H1 (cell line): Measurements from ENCODE around the gene GGA1. TPM values are rescaled to one million over a fixed set of nuclear protein-coding genes. Genes with fewer than 3 reads are reported as not detected.

Experiments used
- CTCF ChIA-PET: fragments of 300-600 bp; sonication (Branson Sonifier 250); formaldehyde crosslinking; loops from one replicate; lab custom pipeline; 2021; ENCODE audit not compliant: partially characterized antibody; lab: Charles Lee
- POLR2A ChIA-PET: fragments of 300-600 bp; sonication (Branson Sonifier 250); formaldehyde crosslinking; loops from one replicate; lab custom pipeline; 2021; ENCODE audit warnings: inconsistent platforms; ENCODE audit not compliant: partially characterized antibody; lab: Charles Lee
- DNase-seq, 2 experiments: peaks; one replicate each; pipeline versions ENCODE4 v3.0.0 to v3.0.0-alpha.2; 2010 to 2022; ENCODE audit warnings: low spot score in 2 of 2, low read depth in 1 of 2, mixed read lengths in 1 of 2
- FAIRE-seq: peaks from 2 replicates; lab custom pipeline; 2011; peaks lifted over from hg19 to GRCh38; lab: Jason Lieb, UNC
- H2AFZ ChIP-seq: 2 replicates; pipeline ENCODE4 v1.8.1; 2012; ENCODE audit warnings: low read length, inconsistent platforms
- H2AK5ac ChIP-seq: 2 replicates; pipeline ENCODE4 v1.6.1; 2013; ENCODE audit warnings: low read depth, low read length
- H2BK120ac ChIP-seq: replicated peaks from 2 replicates; pipeline ENCODE3; 2013; ENCODE audit warnings: low read depth, low read length, inconsistent platforms
- H2BK12ac ChIP-seq: 2 replicates; pipeline ENCODE4 v1.6.1; 2013; ENCODE audit warnings: low read depth, low read length
- H2BK15ac ChIP-seq: 2 replicates; pipeline ENCODE4 v1.6.1; 2013; ENCODE audit warnings: low read length
- H2BK20ac ChIP-seq: 2 replicates; pipeline ENCODE4 v1.6.1; 2013; ENCODE audit warnings: low read length
- H2BK5ac ChIP-seq: 2 replicates; pipeline ENCODE4 v1.6.1; 2013; ENCODE audit warnings: low read depth, low read length
- H3K14ac ChIP-seq: 2 replicates; pipeline ENCODE4 v1.6.1; 2013; ENCODE audit warnings: inconsistent platforms; ENCODE audit not compliant: insufficient read length
- H3K18ac ChIP-seq: 2 replicates; pipeline ENCODE4 v1.6.1; 2013; ENCODE audit warnings: low read length; ENCODE audit errors: extremely low read depth
- H3K23ac ChIP-seq: 2 replicates; pipeline ENCODE4 v1.6.1; 2013; ENCODE audit warnings: inconsistent platforms; ENCODE audit not compliant: insufficient read length
- H3K23me2 ChIP-seq: 2 replicates; pipeline ENCODE4 v1.6.1; 2013; ENCODE audit warnings: low read depth, low read length
- H3K27ac ChIP-seq: 2 replicates; pipeline ENCODE4 v1.6.1; 2011; ENCODE audit warnings: low read depth, low read length, inconsistent platforms
- H3K27me3 ChIP-seq, 4 experiments: replicated peaks in 1 of 4; 1 replicate in 1 of 4; 2 replicates in 3 of 4; pipeline versions ENCODE4 v1.6.1 to v1.8.1; 2011 to 2013; ENCODE audit warnings: low read length in 3 of 4, mild to moderate bottlenecking in 3 of 4, inconsistent platforms in 2 of 4, mixed read lengths in 2 of 4, moderate library complexity in 1 of 4; ENCODE audit not compliant: control insufficient read depth in 3 of 4, insufficient read depth in 3 of 4; ENCODE audit errors: extremely low read depth in 1 of 4
- H3K36me3 ChIP-seq, 4 experiments: 2 replicates each; pipeline versions ENCODE4 v1.6.1 to v1.8.1; 2011 to 2013; ENCODE audit warnings: mild to moderate bottlenecking in 4 of 4, low read length in 3 of 4, moderate library complexity in 2 of 4, control low read depth in 1 of 4, inconsistent platforms in 1 of 4; ENCODE audit not compliant: insufficient read depth in 4 of 4, control insufficient read depth in 2 of 4
- H3K4ac ChIP-seq: replicated peaks from 2 replicates; pipeline ENCODE3; 2013; ENCODE audit warnings: low read length, low read depth, mixed read lengths, inconsistent platforms; ENCODE audit not compliant: insufficient read length
- H3K4me1 ChIP-seq, 4 experiments: replicated peaks in 1 of 4; 1 replicate in 1 of 4; 2 replicates in 3 of 4; pipeline versions ENCODE4 v1.6.1 to v1.8.1; 2011 to 2013; ENCODE audit warnings: low read length in 3 of 4, inconsistent platforms in 2 of 4, mixed read lengths in 1 of 4; ENCODE audit not compliant: insufficient read depth in 4 of 4, control insufficient read depth in 3 of 4
- H3K4me2 ChIP-seq, 2 experiments: 2 replicates each; pipeline versions ENCODE4 v1.6.1 to v1.8.1; 2011 to 2013; ENCODE audit warnings: low read depth in 2 of 2, low read length in 2 of 2, control low read depth in 1 of 2, inconsistent platforms in 1 of 2, mild to moderate bottlenecking in 1 of 2; ENCODE audit not compliant: insufficient read depth in 1 of 2
- H3K4me3 ChIP-seq, 4 experiments: fragments of 200-600, 300-600 bp in 1 of 4; sonication (generic), shearing (Covaris generic), sonication (Bioruptor Twin) in 1 of 4; 2 replicates each; pipeline versions ENCODE4 v1.5.1 to v1.8.1; 2011 to 2016; ENCODE audit warnings: low read length in 4 of 4, low read depth in 3 of 4, control low read depth in 2 of 4, inconsistent platforms in 2 of 4, mild to moderate bottlenecking in 2 of 4, mixed read lengths in 1 of 4, moderate library complexity in 1 of 4; ENCODE audit not compliant: insufficient read depth in 2 of 4; ENCODE audit errors: extremely low read depth in 1 of 4
- H3K56ac ChIP-seq: replicated peaks from 2 replicates; pipeline ENCODE3; 2013; ENCODE audit warnings: low read depth, mild to moderate bottlenecking, mixed read lengths, low read length, inconsistent platforms; ENCODE audit not compliant: insufficient read length
- H3K79me1 ChIP-seq: 2 replicates; pipeline ENCODE4 v1.6.1; 2013; ENCODE audit warnings: low read depth, low read length, control low read depth
- H3K79me2 ChIP-seq, 2 experiments: 2 replicates each; pipeline versions ENCODE4 v1.6.1 to v1.8.1; 2012 to 2013; ENCODE audit warnings: low read length in 2 of 2, mild to moderate bottlenecking in 2 of 2, inconsistent platforms in 1 of 2; ENCODE audit not compliant: insufficient read depth in 2 of 2, control insufficient read depth in 1 of 2
- H3K9ac ChIP-seq, 4 experiments: replicated peaks in 1 of 4; 1 replicate in 1 of 4; 2 replicates in 3 of 4; pipeline versions ENCODE4 v1.6.1 to v1.8.1; 2011 to 2013; ENCODE audit warnings: low read depth in 3 of 4, low read length in 3 of 4, control low read depth in 2 of 4, mild to moderate bottlenecking in 2 of 4, moderate library complexity in 2 of 4, inconsistent platforms in 1 of 4; ENCODE audit errors: extremely low read depth in 1 of 4
- H3K9me3 ChIP-seq, 2 experiments: 2 replicates each; pipeline versions ENCODE4 v1.6.1 to v1.8.1; 2012 to 2013; ENCODE audit warnings: mild to moderate bottlenecking in 2 of 2, moderate library complexity in 2 of 2, control low read depth in 1 of 2, inconsistent platforms in 1 of 2, low read depth in 1 of 2, low read length in 1 of 2, mixed read lengths in 1 of 2; ENCODE audit not compliant: insufficient read depth in 2 of 2
- H4K20me1 ChIP-seq, 2 experiments: replicated peaks in 1 of 2; 2 replicates each; pipeline versions ENCODE3 to v1.8.1; 2011 to 2013; ENCODE audit warnings: inconsistent platforms in 2 of 2, low read length in 2 of 2, mild to moderate bottlenecking in 1 of 2; ENCODE audit not compliant: insufficient read depth in 2 of 2, control insufficient read depth in 1 of 2
- H4K5ac ChIP-seq: 2 replicates; pipeline ENCODE4 v1.6.1; 2013; ENCODE audit warnings: low read length, low read depth, mixed read lengths, inconsistent platforms; ENCODE audit not compliant: insufficient read length
- H4K8ac ChIP-seq: 2 replicates; pipeline ENCODE4 v1.8.0; 2013; ENCODE audit warnings: mild to moderate bottlenecking, moderate library complexity, low read length, inconsistent platforms; ENCODE audit not compliant: insufficient read depth; ENCODE audit errors: extremely low read depth
- H4K91ac ChIP-seq: replicated peaks from 2 replicates; pipeline ENCODE3; 2013; ENCODE audit warnings: low read length, mixed read lengths, inconsistent platforms; ENCODE audit not compliant: insufficient read length
- CTBP2 ChIP-seq: IDR thresholded peaks from 2 replicates; pipeline ENCODE4 v1.7.0; 2011; ENCODE audit warnings: borderline replicate concordance, mild to moderate bottlenecking, moderate library complexity, mixed read lengths, low read length; ENCODE audit not compliant: insufficient read depth, insufficient read length
- FOSL1 ChIP-seq: IDR thresholded peaks from 2 replicates; pipeline ENCODE4 v1.6.1; 2011; ENCODE audit warnings: mild to moderate bottlenecking, low read depth, low read length, moderate library complexity; ENCODE audit not compliant: insufficient read depth
- HDAC2 ChIP-seq, 2 experiments: fragments of 300-600 bp in 1 of 2; sonication (generic) in 1 of 2; IDR thresholded peaks; 2 replicates each; pipeline ENCODE4 v1.6.1; 2011 to 2012; ENCODE audit warnings: low read depth in 2 of 2, low read length in 2 of 2, mild to moderate bottlenecking in 2 of 2, moderate library complexity in 2 of 2, borderline replicate concordance in 1 of 2, inconsistent platforms in 1 of 2
- MAFK ChIP-seq: IDR thresholded peaks from 2 replicates; pipeline ENCODE4 v1.6.1; 2012; ENCODE audit warnings: low read depth, mild to moderate bottlenecking, improper control_type of control experiment, low read length
- PHF8 ChIP-seq: fragments of 200-600 bp; sonication (generic); conservative IDR thresholded peaks from 2 replicates; pipeline ENCODE4 v1.7.1; 2012; ENCODE audit warnings: low read depth, mild to moderate bottlenecking, inconsistent platforms, low read length, moderate library complexity
- RFX5 ChIP-seq: IDR thresholded peaks from 2 replicates; pipeline ENCODE4 v1.6.1; 2011; ENCODE audit warnings: low read depth, low read length, improper control_type of control experiment, borderline replicate concordance
- SAP30 ChIP-seq: fragments of 300-600 bp; sonication (generic); IDR thresholded peaks from 2 replicates; pipeline ENCODE4 v1.7.1; 2012; ENCODE audit warnings: low read length, moderate library complexity, mild to moderate bottlenecking, inconsistent platforms; ENCODE audit not compliant: insufficient read depth, insufficient replicate concordance
- SRF ChIP-seq: IDR thresholded peaks from 2 replicates; pipeline ENCODE4 v1.6.1; 2011; ENCODE audit warnings: mild to moderate bottlenecking, low read depth, low read length, moderate library complexity
- ZNF274 ChIP-seq: IDR thresholded peaks from 2 replicates; pipeline ENCODE4 v1.7.0; 2012; ENCODE audit warnings: low read length, borderline replicate concordance; ENCODE audit errors: extremely low read depth
- WGBS, 2 experiments: shearing (Covaris generic) in 1 of 2; methylation state at CpG; one replicate each; pipeline versions ENCODE4 v1.1.6 to v1.1.7; 2013 to 2015; ENCODE audit warnings: low lambda C conversion rate in 2 of 2, mixed read lengths in 2 of 2, inconsistent platforms in 1 of 2, low coverage in 1 of 2, missing lambda C conversion rate in 1 of 2; ENCODE audit not compliant: insufficient replicate concordance in 2 of 2, insufficient coverage in 1 of 2, insufficient read length in 1 of 2; ENCODE audit errors: extremely low coverage in 1 of 2, missing lambda C conversion rate in 1 of 2; 5-methylcytosine and 5-hydroxymethylcytosine counted together
- polyA plus RNA-seq, 7 experiments: library from polyadenylated mRNA; depleted of rRNA in 3 of 7; stranded (reverse) in 5 of 7; unstranded in 2 of 7; fragments of >200 nt in 5 of 7; fragments of 200-250 nt in 2 of 7; gene quantifications; 1 replicate in 5 of 7; 2 replicates in 1 of 7; 4 replicates in 1 of 7; pipeline versions ENCODE4 v1.2.1 to v1.2.3, GENCODE V29; 2011 to 2013; ENCODE audit warnings: missing spikeins in 2 of 7, mixed read lengths in 2 of 7
- total RNA-seq: library from RNA; stranded (reverse); fragmentation: NEBNext Ultra II Directional; extraction: Animal tissue kit (Norgen Biotek cat#: 25700); gene quantifications from 2 replicates; pipeline ENCODE4 v1.2.1, GENCODE V29; 2021

GGA1 gene
- total and polyA plus RNA-seq, 2 of the 8 experiments (the other 6 are each of a cell fraction or from before 2014, with no cell fraction given): 49.3 to 57.2 TPM

DNA sequence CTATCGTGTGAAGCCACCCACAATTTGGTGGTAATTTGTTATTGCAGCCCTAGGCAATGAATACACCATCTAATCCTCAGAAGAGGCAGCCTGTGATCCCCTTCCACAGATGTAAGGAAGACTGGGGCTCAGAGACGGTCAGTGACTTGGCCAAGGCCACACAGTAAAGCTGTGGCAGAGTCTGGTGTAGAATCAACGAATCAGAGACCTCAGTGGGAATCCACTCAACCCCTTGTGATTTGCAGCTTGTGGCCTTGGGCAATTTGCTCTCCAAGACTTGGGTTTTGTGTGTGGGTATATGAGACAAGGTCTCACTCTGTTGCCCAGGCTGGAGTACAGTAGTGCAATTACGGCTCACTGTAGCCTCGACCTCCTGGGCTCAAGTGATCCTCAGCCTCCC is 30.6 kb upstream of the GGA1 start:
- H3K23me2 ChIP-seq: no peaks in the 10 kb centered on the region
- no peak for DNase-seq
- peak overlapping the region; percentile 14 for H3K14ac ChIP-seq
- no peaks in the 10 kb centered on the region for H3K4me1 ChIP-seq
- no peak overlapping the region for H2AFZ ChIP-seq
- no peak overlapping the region for H2BK5ac ChIP-seq
- H4K91ac ChIP-seq: no peak overlapping the region
- no peak overlapping the region for H3K56ac ChIP-seq
- POLR2A ChIA-PET: no interaction called here
- no peaks in the 10 kb centered on the region for H3K9me3 ChIP-seq
- H2BK120ac ChIP-seq: no peak overlapping the region
- H4K8ac ChIP-seq: no peak overlapping the region
- H3K9ac ChIP-seq: no peak overlapping the region
- H2BK12ac ChIP-seq: no peak overlapping the region
- no peaks in the 10 kb centered on the region for H3K79me2 ChIP-seq
- H4K5ac ChIP-seq: no peak overlapping the region
- CTCF ChIA-PET: interaction anchor here (0.9 to 39.4 kb wide), 4 partner anchors 12 to 118 kb away, joined by 3 to 1347 read pairs (median 98); no protein-coding TSS in a partner anchor
- no peaks in the 10 kb centered on the region for H3K27me3 ChIP-seq
- no peak for FAIRE-seq
- TF ChIP-seq RFX5: no peak
- TF ChIP-seq FOSL1: no peak
- TF ChIP-seq SRF: no peak
- no peak for TF ChIP-seq SAP30
- no peak for TF ChIP-seq PHF8
- TF ChIP-seq ZNF274: no peak
- TF ChIP-seq MAFK: no peak
- no peak for TF ChIP-seq CTBP2
- TF ChIP-seq HDAC2 (IDR thresholded peaks at IDR 0.05; ENCODE audit: borderline replicate concordance in 1 of 2, low read depth in 2 of 2, low read length in 2 of 2): no peak
- TF ChIP-seq, all 59 proteins: peak for 0
- H3K79me1 ChIP-seq: no peaks in the 10 kb centered on the region
- H3K18ac ChIP-seq: no peak overlapping the region
- no peak overlapping the region for H3K4me3 ChIP-seq
- H2BK20ac ChIP-seq: no peak overlapping the region
- WGBS, 2 experiments: 97% methylated on average over 5 of the region's 5 CpGs; no CpG with 5 or more reads in 1 of the 2 experiments
- H2BK15ac ChIP-seq: no peak overlapping the region
- no peak overlapping the region for H3K27ac ChIP-seq
- H3K36me3 ChIP-seq: no peaks in the 10 kb centered on the region
- no peak overlapping the region for H3K4me2 ChIP-seq
- no peak overlapping the region for H3K23ac ChIP-seq
- H2AK5ac ChIP-seq: no peak overlapping the region
- no peak overlapping the region for H3K4ac ChIP-seq
- no peaks in the 10 kb centered on the region for H4K20me1 ChIP-seq
